ENCODE results near the gene RXRA.

Gene RXRA

GRCh38 chr9:134383148-134383547, 56.9 kb downstream of the RXRA start:
- DNase-seq (ENCODE audit: low read depth): no peak

GRCh38 chr9:134384811-134385479, 58.7 kb downstream of the RXRA start:
- no peak for DNase-seq (ENCODE audit: low read depth)

- DNase-seq (ENCODE audit: low read depth): no peak
Observed at GRCh38 chr9:134385915-134386314, 59.7 kb downstream of the RXRA start.

DNA sequence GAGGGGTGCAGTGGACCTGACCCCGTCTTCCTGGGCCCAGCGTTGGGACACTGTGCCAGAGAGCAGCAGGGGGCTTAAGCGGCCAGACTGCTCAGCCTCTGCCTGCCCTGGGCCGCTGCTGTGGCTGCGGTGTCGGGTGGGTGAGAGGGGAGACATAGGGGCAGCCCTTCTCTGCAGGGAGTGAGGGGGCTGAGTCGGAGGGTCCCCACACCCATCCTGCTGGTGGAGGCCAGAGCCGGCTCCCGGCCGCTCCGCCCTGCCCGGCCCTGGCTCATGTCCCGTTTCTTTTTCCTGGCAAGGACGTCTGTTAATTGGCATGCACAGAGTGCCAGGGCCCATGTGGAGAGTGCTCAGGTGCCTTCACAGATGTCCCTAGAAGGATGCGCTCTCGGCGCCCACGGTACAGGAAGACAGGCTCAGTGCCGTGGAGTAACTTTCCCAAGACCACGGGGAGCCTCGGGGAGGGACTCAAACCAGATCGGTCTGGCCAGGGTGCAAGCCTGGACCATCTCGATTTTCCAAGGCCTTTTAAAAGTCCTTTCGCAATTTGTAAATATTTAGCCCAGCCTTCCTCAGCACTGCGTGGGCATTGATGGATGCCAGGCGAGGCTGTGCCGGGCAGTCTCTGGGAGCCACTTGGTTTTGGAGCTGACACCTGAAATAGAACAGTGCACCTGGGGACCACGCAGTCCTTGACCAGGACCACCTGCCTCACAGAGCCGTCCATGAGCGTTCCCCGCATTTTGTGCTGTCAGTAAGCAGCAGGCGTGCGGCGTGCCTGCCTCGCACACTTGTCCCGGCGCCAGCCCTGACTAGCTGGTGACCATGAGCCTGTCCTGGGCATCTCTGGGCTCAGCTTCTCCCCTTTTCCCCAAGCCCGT, 60.9 kb downstream of the RXRA start:
- no peak for DNase-seq (ENCODE audit: low read depth)

DNA sequence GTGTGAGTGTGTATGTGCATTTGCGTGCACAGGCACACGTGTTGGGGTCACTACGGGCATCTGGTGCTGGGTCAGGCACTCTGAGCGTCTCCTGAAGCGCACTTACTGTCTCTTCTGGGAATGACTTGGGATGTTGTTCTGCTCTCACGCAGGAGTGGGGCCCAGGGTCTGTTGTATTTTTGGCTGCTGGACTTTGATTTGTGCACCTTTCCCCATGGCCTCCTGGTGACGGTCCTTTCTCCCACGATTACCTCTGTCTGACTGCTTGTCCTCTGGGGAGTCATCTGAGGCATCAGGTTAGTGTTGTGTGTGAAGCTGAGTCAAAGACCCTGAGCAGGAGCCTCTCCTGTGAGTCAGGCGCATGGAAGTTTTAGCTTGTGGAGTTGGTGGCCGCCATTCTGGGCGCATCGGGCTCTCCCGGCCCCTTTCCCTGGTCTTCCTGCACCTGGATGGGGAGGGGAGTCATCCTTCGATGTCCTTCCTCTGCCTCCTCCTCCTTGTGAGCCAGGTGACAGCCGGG, 62.1 kb downstream of the RXRA start:
- DNase-seq (ENCODE audit: low read depth): no peak

GRCh38 chr9:134388976-134389375, 62.7 kb downstream of the RXRA start:
- no peak for DNase-seq (ENCODE audit: low read depth)

DNA sequence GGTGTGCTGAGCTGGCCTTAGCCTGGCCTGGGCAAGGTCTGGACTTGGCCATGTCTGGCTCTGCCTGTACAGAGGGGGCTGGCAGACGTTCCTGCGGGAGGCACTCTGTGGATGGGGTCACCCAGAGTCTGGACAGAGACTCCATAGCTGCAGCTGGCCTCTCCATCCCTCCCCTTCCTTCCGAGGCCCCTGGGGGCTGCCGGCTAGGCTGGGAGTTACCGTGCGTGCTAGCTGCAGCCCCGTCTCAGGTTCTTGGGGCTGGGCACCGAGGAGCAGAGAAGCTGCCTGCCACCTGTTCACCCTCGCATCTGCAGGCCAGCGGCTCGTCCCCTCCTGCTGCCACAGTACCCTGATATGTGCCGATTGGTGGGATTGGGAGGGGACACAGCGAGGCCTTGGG, 63.4 kb downstream of the RXRA start:
- DNase-seq (ENCODE audit: low read depth): no peak

DNA sequence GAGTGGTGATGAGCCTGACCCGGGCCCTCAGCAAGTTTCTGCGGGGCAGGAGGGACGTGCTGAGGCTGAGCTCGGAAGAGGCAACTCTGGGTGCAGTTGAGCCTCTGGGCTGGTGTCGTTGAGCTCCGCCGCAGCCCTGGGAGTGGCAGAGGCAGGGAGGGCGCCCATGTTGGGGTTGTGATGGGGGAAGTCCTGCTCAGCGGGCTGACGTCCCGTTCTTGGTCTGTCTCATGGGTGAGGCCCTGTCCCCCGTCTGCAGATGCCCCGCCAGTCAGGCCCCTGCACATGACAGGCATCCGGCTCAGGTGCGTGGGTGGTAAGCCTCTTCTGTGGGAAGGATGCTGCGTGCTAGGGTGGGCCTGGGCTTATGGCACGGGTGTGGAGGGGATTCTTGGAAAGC, 64.3 kb downstream of the RXRA start:
- DNase-seq (ENCODE audit: low read depth): peak; percentile 54

GRCh38 chr9:134390947-134391318, 64.7 kb downstream of the RXRA start:
- no peak for DNase-seq (ENCODE audit: low read depth)

- peak; percentile 59 for DNase-seq (ENCODE audit: low read depth)
Observed at GRCh38 chr9:134391319-134392231, 65.3 kb downstream of the RXRA start.

DNA sequence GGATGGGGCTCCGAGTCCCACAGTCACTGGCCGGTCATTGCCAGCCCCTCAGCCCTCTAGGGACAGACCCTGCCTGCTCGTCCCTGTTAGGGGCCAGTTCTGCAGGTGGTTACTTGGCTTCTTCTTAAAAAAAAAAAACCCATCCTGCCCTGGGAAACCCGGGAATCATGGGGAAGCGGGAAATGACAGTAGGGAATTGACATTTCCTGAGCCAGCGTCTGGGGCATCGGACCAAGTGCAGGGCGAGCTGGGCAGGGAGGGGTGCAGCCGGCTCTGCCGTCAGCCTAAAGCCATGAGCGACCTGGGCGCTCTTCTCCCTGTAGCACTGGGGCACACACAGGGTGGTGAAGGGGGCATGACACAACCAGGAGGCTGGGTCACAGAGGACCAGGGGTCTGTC, 66.6 kb downstream of the RXRA start:
- no peak for DNase-seq (ENCODE audit: low read depth)

DNA sequence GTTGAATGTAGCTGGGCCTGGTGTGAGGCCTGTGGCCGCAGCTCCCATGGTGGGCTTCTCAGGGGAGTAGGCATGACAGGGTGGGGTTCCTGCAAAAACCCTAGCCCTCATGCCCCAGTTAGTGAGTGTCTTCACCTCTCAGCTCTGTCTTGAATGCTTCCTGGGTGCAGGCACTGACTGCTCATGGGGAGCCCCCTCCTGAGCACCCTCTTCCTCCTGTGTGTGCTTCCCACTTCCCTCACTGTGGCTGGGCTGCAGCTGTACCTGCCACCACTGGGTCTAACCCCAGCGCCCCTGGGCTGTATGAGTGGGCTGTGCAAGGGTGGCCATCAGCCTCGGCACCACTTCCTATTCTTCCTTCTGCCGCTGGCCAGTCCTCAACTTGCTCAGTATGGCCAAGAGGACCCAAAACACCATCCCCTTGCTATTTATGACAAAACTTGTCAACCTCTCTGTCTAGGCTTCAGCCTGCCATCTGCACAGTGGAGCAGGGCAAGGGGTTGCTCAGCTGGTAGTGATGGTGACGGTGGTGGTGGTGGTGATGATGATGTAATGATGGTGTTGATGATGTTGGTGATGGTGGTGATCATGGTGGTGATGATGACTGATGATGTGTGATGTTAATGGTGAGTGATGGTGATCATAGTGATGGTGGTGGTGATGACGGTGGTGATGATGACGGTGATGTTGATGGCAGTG, 67.5 kb downstream of the RXRA start:
- no peak for DNase-seq (ENCODE audit: low read depth)

DNA sequence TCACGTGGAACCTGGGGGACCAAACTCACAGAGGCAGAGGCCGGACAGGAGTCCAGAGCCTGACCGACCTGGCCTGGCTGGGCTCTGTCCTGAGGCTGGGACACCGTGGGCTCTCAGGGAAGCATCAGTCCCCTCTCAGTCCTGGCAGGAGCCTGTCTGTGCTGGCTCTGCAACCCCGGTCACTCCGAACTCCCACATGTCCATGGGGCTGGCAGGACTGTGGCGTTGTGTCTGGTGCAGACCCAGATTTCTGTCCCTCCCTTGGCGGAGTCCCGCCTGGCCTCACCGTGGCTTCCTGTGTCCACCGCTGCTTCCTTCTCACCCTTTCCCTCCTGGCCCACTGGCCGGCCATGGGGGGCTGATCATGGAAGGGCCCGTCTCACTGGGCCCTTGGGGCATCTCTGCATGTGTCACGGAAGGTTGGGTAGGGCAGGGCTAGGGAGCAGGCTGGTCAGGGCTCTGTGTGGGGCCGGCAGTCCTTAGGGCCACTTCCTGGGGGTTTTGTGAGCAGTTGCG, 68.8 kb downstream of the RXRA start:
- DNase-seq (ENCODE audit: low read depth): no peak

DNA sequence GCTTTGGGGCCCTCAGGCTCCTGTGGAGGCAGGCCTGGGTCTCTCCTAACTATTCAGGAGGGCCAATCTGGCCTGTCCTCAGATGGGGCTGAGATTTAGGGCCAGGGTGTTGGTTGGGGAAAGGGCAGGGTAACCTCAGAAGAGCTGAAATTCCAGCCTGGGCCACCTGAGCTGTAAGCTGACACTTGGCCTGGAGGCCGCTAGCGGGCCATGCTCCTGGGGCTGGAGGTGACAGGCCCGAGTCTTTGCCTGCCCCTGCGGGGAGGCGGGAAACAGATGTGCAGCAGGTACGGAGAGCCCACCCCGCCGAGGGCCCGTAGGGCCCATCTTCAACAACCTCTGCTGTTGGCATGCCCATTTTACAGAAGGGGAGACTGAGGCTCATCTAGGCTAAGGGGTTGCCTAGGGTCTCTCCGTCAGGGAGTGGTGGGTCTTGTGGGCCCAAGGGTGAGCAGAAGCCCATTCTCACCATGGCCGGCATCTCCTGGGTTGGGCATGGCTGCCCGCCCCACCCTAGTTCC, 69.5 kb downstream of the RXRA start:
- DNase-seq (ENCODE audit: low read depth): no peak

DNA sequence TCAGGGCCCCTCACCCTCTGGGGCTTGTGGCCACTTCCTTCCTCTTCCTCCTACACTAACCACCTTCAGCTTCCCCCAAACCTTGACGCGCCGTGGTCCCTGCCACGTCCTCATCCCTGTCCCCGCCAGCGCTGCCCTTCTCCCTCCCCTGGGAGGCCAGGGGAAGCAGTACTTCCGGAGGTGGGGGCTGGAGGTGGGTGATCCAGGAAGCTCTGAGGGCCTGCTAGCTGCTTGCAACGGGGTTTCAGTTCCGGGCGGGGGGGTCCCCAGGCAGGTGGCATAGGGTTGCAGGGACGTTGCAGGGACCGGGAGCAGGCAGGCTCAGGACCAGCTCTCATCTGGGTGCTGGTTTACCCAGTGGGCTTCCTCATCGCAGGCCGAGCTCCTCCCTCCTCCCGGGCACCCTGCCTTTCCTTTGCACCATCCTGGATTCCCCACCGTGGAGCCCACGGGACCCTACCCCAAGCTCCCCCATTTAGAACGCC, 70.0 kb downstream of the RXRA start:
- peak; percentile 33 for DNase-seq (ENCODE audit: low read depth)

GRCh38 chr9:134396825-134397224, 70.6 kb downstream of the RXRA start:
- peak; percentile 43 for DNase-seq (ENCODE audit: low read depth)

DNA sequence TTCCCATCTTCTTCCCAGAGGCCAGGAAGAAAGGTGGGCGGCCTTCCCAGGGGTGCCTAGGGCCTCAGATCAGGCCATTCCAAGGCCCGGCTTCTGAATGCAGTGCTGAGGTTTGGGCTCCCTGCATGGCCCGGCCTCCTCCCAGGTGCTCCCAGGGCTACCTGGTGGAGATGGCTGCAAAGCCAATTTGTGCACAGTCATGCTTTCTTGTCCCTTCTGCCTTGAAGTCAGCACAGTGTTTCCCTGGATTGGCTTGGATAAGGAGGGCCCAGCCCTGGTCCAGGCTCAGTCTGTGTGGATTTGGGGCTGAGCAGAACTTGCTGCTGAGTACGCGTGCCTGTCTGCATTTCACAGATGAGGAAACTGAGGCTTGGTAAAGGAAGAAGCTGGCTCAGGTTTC, 72.5 kb downstream of the RXRA start:
- DNase-seq (ENCODE audit: low read depth): no peak

DNA sequence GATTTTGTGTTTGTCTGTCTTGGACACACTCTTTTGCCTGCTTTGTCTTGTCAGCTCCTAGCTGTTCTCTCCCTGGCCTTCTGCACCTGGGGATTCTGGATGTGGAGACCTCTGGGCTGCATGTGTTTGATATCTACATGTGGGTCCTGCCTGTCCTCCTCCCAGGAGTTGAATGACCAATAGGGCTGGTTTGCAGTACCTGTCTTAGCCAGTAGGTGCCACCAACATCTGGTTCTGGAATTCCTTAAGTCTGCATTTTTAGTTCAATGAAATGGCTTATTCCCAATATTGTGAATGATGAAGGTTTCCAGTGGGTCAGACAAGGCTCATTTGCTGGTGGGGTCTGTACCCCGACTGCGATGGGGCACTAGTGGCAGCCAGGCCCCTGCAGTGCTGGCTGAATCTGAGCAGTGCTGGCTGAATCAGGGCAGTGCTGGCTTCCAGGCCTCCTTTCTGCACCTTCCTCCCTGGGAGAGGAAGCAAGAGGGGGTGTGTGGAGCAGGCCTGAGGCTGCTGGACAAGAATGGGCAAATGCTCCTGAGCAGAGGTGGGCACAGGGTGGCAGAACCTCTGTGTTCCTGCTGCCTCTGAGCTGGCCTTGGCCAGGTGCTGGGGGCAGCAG, 73.3 kb downstream of the RXRA start:
- DNase-seq (ENCODE audit: low read depth): no peak

DNA sequence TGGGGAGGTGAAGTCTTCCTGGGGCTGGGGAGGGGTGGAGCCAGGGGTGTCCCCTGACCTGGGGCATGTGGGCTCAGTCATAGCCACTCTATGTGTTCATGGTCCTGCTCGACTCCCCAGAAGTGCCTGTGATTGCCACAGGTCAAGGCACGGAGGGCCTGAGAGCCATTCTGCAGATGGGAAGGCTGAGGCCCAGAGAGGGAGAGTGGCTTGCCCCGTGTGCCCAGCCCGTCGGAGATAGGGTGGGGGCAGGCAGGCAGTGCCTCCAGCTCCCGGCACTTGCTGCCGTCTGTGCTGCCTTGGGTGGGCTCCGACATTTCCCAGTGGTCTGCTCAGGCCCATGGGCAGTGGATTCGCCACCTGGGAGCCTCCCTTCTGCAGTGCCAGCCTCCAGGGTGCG, 74.0 kb downstream of the RXRA start:
- no peak for DNase-seq (ENCODE audit: low read depth)

DNA sequence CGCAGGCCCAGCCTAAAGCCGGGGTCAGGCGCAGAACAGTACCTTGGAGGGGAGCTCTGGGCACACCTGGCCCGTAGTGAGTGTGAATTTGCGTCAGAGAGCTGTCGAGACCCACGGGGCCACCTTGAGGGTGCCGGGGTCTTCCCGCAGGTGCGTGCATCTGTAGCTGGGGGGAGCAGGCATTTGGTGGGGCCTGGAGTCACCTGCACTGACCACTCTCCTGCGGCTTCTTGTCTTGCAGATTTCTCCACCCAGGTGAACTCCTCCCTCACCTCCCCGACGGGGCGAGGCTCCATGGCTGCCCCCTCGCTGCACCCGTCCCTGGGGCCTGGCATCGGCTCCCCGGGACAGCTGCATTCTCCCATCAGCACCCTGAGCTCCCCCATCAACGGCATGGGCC, 75.1 kb downstream of the RXRA start:
- no peak for DNase-seq (ENCODE audit: low read depth)

GRCh38 chr9:134402182-134402581, 75.9 kb downstream of the RXRA start:
- DNase-seq (ENCODE audit: low read depth): no peak

All from stimulated activated CD8-positive, alpha-beta memory T cell treated with anti-CD3 and anti-CD28 coated beads, Interleukin-12 subunit alpha, Interleukin-12 subunit beta, amount 100 ng/mL, for 4 hours (primary cell).